Upper lobe of left lung (tissue), 6 donors: ENCODE data around the gene MYO7A. TPM values are rescaled to one million over a fixed set of nuclear protein-coding genes. Genes with fewer than 3 reads are reported as not detected.

Experiments
- ATAC-seq, 2 donors: fragments of 200-7000 bp; cut with Tn5 transposase; one replicate each; pipeline ENCODE4 v1.9.1; 2022; ENCODE audit warnings: mild to moderate bottlenecking in 2 of 2, moderate library complexity in 2 of 2; ENCODE audit not compliant: low FRiP score in 2 of 2
- DNase-seq, 2 donors: peaks; one replicate each; pipeline ENCODE4 v3.0.0-alpha.2; 2019 to 2020
- H3K27ac ChIP-seq, 4 donors: fragments of 200-600 bp; sonication (generic); one replicate each; pipeline ENCODE4 v1.5.1; 2016 to 2019
- H3K27me3 ChIP-seq, 4 donors: fragments of 200-600 bp; sonication (generic); one replicate each; pipeline ENCODE4 v1.5.1; 2017 to 2019
- H3K36me3 ChIP-seq, 4 donors: fragments of 200-600 bp; sonication (generic); one replicate each; pipeline ENCODE4 v1.5.1; 2016 to 2019
- H3K4me1 ChIP-seq, 4 donors: fragments of 200-600 bp; sonication (generic); one replicate each; pipeline ENCODE4 v1.5.1; 2018 to 2019
- H3K4me3 ChIP-seq, 4 donors: fragments of 200-600 bp; sonication (generic); one replicate each; pipeline ENCODE4 v1.5.1; 2017 to 2019; ENCODE audit warnings: mild to moderate bottlenecking in 2 of 4, moderate library complexity in 1 of 4
- H3K9me3 ChIP-seq, 4 donors: fragments of 200-600 bp; sonication (generic); one replicate each; pipeline ENCODE4 v1.5.1; 2018 to 2019
- CTCF ChIP-seq, 6 experiments: fragments of 450-650 bp in 4 of 6; fragments of 200-600 bp in 2 of 6; sonication (generic) in 2 of 6; IDR thresholded peaks; one replicate each; pipeline ENCODE4 v1.5.1; 2016 to 2019; ENCODE audit warnings: antibody characterized with exemption in 6 of 6
- EP300 ChIP-seq, 4 donors: sonication (generic); formaldehyde crosslinking; IDR thresholded peaks; one replicate each; pipeline ENCODE4 v1.5.1; 2017; ENCODE audit warnings: antibody characterized with exemption in 4 of 4, control low read depth in 2 of 4
- POLR2A ChIP-seq, 4 donors: fragments of 450-650 bp; IDR thresholded peaks; one replicate each; pipeline ENCODE4 v1.5.1; 2016 to 2017; ENCODE audit warnings: antibody characterized with exemption in 4 of 4, mild to moderate bottlenecking in 2 of 4
- POLR2AphosphoS5 ChIP-seq, 2 donors: sonication (generic); formaldehyde crosslinking; IDR thresholded peaks; one replicate each; pipeline ENCODE4 v1.5.1; 2017; ENCODE audit warnings: antibody characterized with exemption in 2 of 2
- WGBS, 2 donors: methylation state at CpG; one replicate each; pipeline ENCODE4 v1.1.5; 2017 to 2018; 5-methylcytosine and 5-hydroxymethylcytosine counted together
- total RNA-seq, 6 donors: library from RNA; depleted of rRNA in 4 of 6; stranded (reverse); fragments of >200 nt in 4 of 6; gene quantifications; one replicate each; pipeline versions ENCODE4 v1.1.0 to v1.2.1, GENCODE V29; 2016 to 2021
- donor health status: DM: no; HTN: no; CAD: no; lungs with moderate emphysema.
- donor health status: DM: no; HTN: yes; CAD: no; lungs with severe emphysema.

The MYO7A gene
- total RNA-seq, 6 donors from 2014 or later: 2.4 to 27.2 (median 6.2) TPM

- 91 to 97% methylated on average over 9 to 11 of the region's 11 CpGs for WGBS, 2 donors
- ATAC-seq: no peak
Observed at GRCh38 chr11:77129842-77130756, 2.1 kb downstream of the MYO7A start.

GRCh38 chr11:77130763-77131513, 2.9 kb downstream of the MYO7A start:
- no peaks in the 10 kb centered on the region for H3K36me3 ChIP-seq
- DNase-seq (peak in 1 of 2 donors; percentile 88), ATAC-seq (peak; percentile 9 to 37)
- no peaks in the 10 kb centered on the region for H3K9me3 ChIP-seq
- H3K4me1 ChIP-seq: peaks cover 7 to 19% (median 16%) of the 10 kb centered on the region in 4 donors
- H3K4me3 ChIP-seq: no peak overlapping the region
- TF ChIP-seq CTCF (IDR thresholded peaks at IDR 0.05) (no peak), EP300 (IDR thresholded peaks at IDR 0.05) (no peak), POLR2AphosphoS5 (IDR thresholded peaks at IDR 0.05) (no peak), POLR2A (IDR thresholded peaks at IDR 0.05) (no peak)
- no peak overlapping the region for H3K27ac ChIP-seq
- WGBS, 2 donors: 66 to 82% methylated on average over 7 to 8 of the region's 9 CpGs
- no peaks in the 10 kb centered on the region for H3K27me3 ChIP-seq

More at GRCh38 chr11:77129842-77130756, 2.1 kb downstream of the MYO7A start:
- H3K9me3 ChIP-seq: no peaks in the 10 kb centered on the region
- peaks cover 7 to 19% (median 16%) of the 10 kb centered on the region in 4 donors for H3K4me1 ChIP-seq
- no peaks in the 10 kb centered on the region for H3K27me3 ChIP-seq
- no peaks in the 10 kb centered on the region for H3K36me3 ChIP-seq
- H3K4me3 ChIP-seq: no peak overlapping the region
- DNase-seq: peak in 1 of 2 donors; percentile 66
- no peak overlapping the region for H3K27ac ChIP-seq
- no peak for TF ChIP-seq EP300 (IDR thresholded peaks at IDR 0.05)
- no peak for TF ChIP-seq CTCF (IDR thresholded peaks at IDR 0.05)
- TF ChIP-seq POLR2A (IDR thresholded peaks at IDR 0.05): no peak
- no peak for TF ChIP-seq POLR2AphosphoS5 (IDR thresholded peaks at IDR 0.05)

GRCh38 chr11:77131560-77131959, 3.5 kb downstream of the MYO7A start:
- 32 to 59% methylated on average over 3 to 4 of the region's 6 CpGs for WGBS, 2 donors

GRCh38 chr11:77135069-77135468, 7.0 kb downstream of the MYO7A start:
- DNase-seq (no peak), ATAC-seq (no peak)
- WGBS, 2 donors: 11 to 17% methylated on average over 1 to 2 of the region's 2 CpGs
- no peak for TF ChIP-seq POLR2A (IDR thresholded peaks at IDR 0.05)
- Histone ChIP-seq H3K9me3 (no peaks in the 10 kb centered on the region), H3K4me3 (no peak overlapping the region), H3K4me1 (peaks cover 0 to 3% (median 0%) of the 10 kb centered on the region in 4 donors), H3K27me3 (peaks cover 0 to 15% (median 6%) of the 10 kb centered on the region in 4 donors), H3K36me3 (no peaks in the 10 kb centered on the region), H3K27ac (no peak overlapping the region)

More at GRCh38 chr11:77131560-77131959, 3.5 kb downstream of the MYO7A start:
- TF ChIP-seq POLR2AphosphoS5 (IDR thresholded peaks at IDR 0.05) (no peak), POLR2A (IDR thresholded peaks at IDR 0.05) (no peak), EP300 (IDR thresholded peaks at IDR 0.05) (no peak)
- no peak for DNase-seq
- H3K4me1 ChIP-seq: peaks cover 7 to 19% (median 16%) of the 10 kb centered on the region in 4 donors
- no peak overlapping the region for H3K4me3 ChIP-seq
- H3K27ac ChIP-seq: no peak overlapping the region
- H3K36me3 ChIP-seq: no peaks in the 10 kb centered on the region
- no peaks in the 10 kb centered on the region for H3K9me3 ChIP-seq
- no peak for ATAC-seq
- no peaks in the 10 kb centered on the region for H3K27me3 ChIP-seq

- no peak overlapping the region for H3K27ac ChIP-seq
- H3K4me1 ChIP-seq: peaks cover 0 to 10% (median 0%) of the 10 kb centered on the region in 4 donors
- ATAC-seq (no peak), DNase-seq (no peak)
- peaks cover 0 to 15% (median 6%) of the 10 kb centered on the region in 4 donors for H3K27me3 ChIP-seq
- TF ChIP-seq CTCF (IDR thresholded peaks at IDR 0.05): no peak
- no peak for TF ChIP-seq POLR2A (IDR thresholded peaks at IDR 0.05)
- no peak for TF ChIP-seq POLR2AphosphoS5 (IDR thresholded peaks at IDR 0.05)
- no peak for TF ChIP-seq EP300 (IDR thresholded peaks at IDR 0.05)
- no peak overlapping the region for H3K4me3 ChIP-seq
- no peaks in the 10 kb centered on the region for H3K36me3 ChIP-seq
- WGBS, 2 donors: 72 to 81% methylated on average over 8 of the region's 8 CpGs
- no peaks in the 10 kb centered on the region for H3K9me3 ChIP-seq
Observed at GRCh38 chr11:77136074-77136473, 8.0 kb downstream of the MYO7A start.
